IMR-90 (cell line): ENCODE measurements around the gene FCMR.

ENCODE experiments used
- BHLHE40 ChIP-seq: fragments of 150-350 bp; IDR thresholded peaks from 2 replicates; pipeline ENCODE4 v1.6.1; 2016; ENCODE audit warnings: mild to moderate bottlenecking, low read depth, low read length
- CEBPB ChIP-seq: IDR thresholded peaks from 2 replicates; pipeline ENCODE4 v1.6.1; 2012; ENCODE audit warnings: low read depth, low read length, improper control_type of control experiment
- CTCF ChIP-seq: conservative IDR thresholded peaks from 2 replicates; pipeline ENCODE4 v1.5.1; 2012; ENCODE audit warnings: mild to moderate bottlenecking, low read depth, low read length, improper control_type of control experiment
- FOS ChIP-seq: fragments of 150-350 bp; IDR thresholded peaks from 2 replicates; pipeline ENCODE4 v1.6.1; 2016; ENCODE audit warnings: low read depth, low read length
- MAFK ChIP-seq: IDR thresholded peaks from 2 replicates; pipeline ENCODE4 v1.6.1; 2012; ENCODE audit warnings: low read depth, low read length, improper control_type of control experiment
- POLR2A ChIP-seq: IDR thresholded peaks from 2 replicates; pipeline ENCODE4 v1.6.1; 2012; ENCODE audit warnings: mild to moderate bottlenecking, low read depth, low read length
- RAD21 ChIP-seq: IDR thresholded peaks from 2 replicates; pipeline ENCODE4 v1.6.1; 2012; ENCODE audit warnings: low read length, improper control_type of control experiment
- RCOR1 ChIP-seq: IDR thresholded peaks from 2 replicates; pipeline ENCODE4 v1.6.1; 2012; ENCODE audit warnings: mild to moderate bottlenecking, low read length, improper control_type of control experiment; ENCODE audit not compliant: insufficient replicate concordance
- RFX5 ChIP-seq: IDR thresholded peaks from 2 replicates; pipeline ENCODE4 v1.8.0; 2012; ENCODE audit warnings: low read depth, mild to moderate bottlenecking, low read length, moderate library complexity
- SMC3 ChIP-seq: fragments of 150-350 bp; IDR thresholded peaks from 2 replicates; pipeline ENCODE4 v1.6.1; 2016; ENCODE audit warnings: low read depth, mild to moderate bottlenecking, antibody characterized with exemption, low read length, moderate library complexity
- USF2 ChIP-seq: fragments of 150-350 bp; IDR thresholded peaks from 2 replicates; pipeline ENCODE4 v1.6.1; 2017; ENCODE audit warnings: mild to moderate bottlenecking, antibody characterized with exemption, low read length, low read depth

GRCh38 chr1:206929524-206929923 is 7.8 kb upstream of the FCMR start:
- TF ChIP-seq POLR2A (no peak), CTCF (no peak), MAFK (no peak), FOS (no peak), RAD21 (no peak), RFX5 (no peak), BHLHE40 (no peak), SMC3 (no peak), CEBPB (no peak), USF2 (no peak), RCOR1 (no peak)
